ENCODE measurements around the gene C20orf141.

- TF ChIP-seq CTCF (IDR thresholded peaks at IDR 0.05) (no peak), POLR2A (IDR thresholded peaks at IDR 0.05) (no peak)
Measured at GRCh38 chr20:2798814-2799213, 16.0 kb upstream of the C20orf141 start.

All from heart left ventricle (tissue), 13 donors.